Medulla oblongata (tissue), 1 donor: Measurements from ENCODE around the gene BTBD16.

ENCODE experiments used
- DNase-seq: peaks from one replicate; pipeline ENCODE4 v3.0.0-alpha.2; 2015; ENCODE audit errors: extremely low spot score

BTBD16 gene

DNA sequence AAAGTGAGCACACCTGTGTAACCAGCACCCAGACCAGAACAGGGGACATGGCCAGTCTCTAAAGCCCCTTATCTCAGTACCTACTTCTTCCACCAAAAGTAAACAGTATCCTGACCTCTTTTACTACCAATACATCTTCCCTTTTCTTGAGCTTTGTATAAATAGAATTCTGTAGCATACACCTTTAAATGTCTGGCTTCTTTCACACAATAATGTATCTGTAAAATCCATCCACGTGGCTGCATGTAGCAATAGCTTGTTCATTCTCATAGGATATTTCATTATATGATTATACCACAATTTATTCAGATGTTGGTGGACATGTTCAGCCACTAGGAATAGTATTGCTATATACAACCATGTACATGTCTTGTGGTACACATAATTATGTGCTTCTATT lies 40.6 kb downstream of the BTBD16 start:
- DNase-seq: no peak

DNA sequence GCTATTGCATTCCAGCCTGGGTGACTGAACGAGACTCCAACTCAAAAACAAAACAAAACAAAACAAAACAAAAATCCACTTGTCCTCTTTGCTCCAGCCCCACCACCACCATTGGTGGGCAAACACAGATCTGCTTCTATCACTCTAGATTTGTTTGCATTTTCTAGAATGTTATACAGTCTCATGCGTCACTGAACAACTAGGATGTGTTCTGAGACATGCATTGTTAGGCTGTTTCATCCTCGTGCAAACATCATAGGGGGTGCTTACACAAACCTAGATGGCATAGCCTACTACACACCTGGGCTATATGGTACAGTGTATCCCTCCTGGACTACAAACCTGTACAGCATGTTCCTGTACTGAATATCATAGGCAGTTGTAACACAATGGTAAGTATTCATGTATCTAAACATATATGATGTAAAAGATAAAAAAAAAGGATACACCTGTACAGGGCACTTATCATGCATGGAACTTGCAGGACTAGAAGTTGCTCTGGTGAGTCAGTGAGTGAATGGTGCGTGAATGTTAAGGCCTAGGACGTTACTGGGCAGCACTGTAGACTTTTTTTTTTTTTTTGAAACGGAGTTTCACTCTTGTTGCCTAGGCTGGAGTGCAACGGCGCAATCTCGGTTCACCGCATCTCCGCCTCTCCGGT lies 45.3 kb downstream of the BTBD16 start:
- no peak for DNase-seq

DNA sequence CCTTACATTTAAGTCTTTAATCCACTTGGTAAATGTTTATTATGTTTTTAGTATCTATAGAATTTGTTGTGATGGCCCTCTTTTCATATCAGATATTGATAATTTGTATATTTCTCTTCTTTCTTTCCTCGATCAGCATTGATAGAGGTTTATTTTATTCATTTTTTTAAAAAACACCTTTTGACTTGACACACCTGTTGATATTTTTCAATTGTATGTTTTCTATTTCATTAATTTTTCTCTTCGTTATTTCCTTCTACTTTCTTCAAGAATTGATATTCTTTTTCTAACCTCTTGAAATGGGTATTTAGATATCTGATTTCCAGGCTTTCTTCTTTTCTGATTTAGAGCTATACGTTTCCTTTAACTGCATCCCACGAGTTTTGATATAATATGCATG lies 50.9 kb downstream of the BTBD16 start:
- no peak for DNase-seq

DNA sequence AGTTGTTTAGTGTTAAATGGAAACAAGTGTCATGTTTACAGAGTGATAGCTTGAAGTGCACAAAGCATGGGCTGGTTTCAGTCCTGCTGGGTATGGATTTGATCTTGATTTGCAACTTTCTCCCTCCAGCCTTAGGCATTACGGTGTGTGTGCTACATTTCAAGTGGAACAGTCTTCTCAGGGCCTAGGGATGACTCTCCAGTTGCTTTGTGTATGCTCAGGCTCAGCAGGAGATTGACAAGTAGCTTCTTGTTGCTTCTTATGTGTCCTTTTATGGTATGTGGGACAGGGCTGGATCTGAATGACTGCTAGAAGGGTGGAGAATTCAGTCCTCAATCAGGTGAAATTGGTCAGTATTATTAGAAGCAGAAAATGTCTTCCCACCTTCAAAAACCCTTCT lies 52.1 kb downstream of the BTBD16 start:
- DNase-seq: no peak

DNA sequence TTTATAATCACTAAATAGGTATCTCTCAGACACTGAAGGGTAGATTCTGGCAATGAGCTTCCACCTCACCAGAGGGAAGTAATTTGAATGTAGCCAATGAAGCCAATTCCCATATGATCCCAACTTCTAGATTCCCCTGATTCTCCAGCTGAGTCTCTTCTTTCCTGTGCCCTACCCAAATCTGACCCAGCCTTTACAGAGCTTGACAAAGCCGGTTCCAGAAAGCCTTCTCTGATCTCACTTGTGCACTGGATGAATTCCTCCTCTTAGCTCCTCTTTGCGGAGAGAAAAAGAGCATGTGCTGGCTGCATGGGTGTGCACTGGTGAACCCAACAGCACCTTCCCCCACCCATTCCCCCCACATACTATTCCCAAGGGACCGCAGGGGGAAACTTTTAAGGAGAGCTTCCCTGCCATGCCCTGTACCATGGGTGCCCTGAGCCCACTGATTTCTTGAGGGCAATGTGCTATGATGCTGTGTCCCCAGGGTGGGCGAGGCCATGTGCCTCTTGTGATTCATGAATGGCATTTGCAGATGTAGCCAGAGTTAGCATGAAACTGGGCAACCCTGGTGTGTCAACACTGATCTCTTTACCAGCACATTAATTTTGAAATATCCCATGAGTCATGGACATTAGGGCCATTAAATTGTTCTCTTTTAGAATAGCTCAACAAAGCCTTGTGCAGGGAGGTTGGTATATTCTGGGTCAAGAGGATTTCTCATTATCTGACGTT lies 53.0 kb downstream of the BTBD16 start:
- DNase-seq: no peak

DNA sequence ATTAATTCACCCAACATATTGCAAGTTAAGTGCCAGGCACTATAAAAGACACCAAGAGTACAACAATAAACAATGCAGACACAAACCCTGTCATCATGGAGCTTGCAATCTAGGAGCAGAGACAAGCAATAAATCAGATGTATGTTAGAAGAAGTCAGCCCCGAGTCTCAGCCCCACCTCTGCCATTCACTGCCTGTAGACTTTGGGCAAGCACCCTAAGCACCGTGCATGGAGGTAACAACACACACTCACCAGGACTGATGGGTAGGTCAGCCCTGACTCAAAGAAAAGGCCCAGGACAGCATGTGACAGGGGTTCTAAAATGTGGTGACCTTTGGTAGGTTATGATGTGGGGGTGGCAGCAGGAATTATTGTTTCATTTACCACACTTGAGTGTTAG lies 54.1 kb downstream of the BTBD16 start:
- no peak for DNase-seq

DNA sequence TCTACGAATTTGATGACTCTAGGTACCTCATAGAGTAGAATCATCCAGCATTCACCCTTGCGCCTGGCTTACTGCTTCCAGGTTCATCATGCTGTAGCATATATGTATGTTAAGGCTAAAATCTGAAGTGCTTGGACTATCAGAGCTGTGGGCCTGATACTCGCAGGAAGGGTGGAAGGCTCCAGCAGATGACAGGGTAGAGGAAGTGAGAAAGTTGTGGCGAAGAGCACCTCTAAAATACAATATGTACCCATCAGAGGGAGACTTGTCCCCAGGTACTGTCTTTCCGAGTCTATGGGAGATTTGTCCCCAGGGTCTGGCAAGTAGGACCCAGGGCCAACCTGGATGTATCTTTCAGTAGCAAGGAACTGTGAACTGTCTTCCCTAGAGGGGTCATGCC lies 55.3 kb downstream of the BTBD16 start:
- DNase-seq: no peak

DNA sequence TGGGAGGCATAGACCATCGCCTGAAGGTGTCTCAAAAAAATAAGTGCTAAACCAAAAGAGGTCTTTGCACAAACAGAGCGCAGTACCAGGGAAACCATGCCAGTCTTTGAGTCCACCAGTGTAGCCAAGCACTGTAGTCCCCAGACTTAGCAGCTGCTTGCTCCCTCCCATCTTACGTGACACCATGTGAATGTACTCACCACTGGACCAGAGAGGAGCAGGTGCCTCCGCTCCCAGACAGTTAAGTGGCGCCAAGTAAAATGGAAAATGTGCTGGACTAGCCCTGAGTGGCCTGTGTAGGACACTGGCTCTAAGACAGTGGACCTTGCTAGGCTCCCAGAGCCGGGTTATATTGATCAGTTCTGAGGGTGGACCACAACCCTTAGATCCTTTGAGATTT lies 55.7 kb downstream of the BTBD16 start:
- no peak for DNase-seq

DNA sequence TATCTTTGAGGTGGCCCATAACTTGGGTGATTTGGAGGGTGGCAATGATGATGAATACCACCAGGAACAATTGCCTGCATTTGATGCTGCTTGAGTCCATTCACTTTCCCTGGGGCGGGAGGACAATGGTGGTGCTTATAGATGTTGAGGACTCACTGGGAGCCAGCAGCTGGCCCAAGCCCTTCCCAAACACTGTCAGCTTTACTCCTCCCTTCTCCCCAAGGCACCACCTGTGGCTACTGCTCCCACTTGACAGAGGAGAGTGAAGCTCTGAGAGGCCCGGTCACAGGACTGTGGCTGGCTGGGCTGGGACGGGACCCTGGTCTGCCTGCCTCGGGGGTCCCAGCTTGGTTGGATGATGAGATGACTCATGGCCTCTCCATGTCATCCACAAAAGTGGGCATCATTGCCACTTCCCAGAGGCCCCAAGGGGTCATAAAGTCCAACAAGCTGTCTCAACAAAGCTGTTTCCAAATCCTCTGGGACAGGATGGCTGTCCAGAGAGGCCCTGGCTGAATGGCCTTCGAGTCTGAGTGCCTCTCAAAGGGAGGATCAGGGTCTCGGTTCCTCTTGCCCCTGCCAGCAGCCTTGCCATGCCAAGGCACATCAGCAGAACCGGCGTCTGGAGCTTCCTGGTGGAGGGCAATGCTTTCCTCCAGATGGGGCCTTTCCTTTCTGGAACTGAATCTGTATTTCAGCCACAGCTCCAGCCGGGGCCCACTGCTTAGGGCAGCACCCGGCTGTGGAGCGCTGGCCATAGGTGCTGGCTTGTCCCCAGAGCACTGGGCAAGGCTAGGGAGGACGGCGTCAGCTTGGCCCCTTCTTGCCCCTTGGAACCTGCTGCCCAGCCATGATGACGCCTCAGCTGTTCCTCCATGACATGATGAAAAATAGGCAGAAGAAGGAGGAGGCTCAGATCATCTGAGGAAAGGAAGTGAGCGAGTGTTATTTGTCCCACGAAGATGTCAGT lies 56.4 kb downstream of the BTBD16 start:
- no peak for DNase-seq

DNA sequence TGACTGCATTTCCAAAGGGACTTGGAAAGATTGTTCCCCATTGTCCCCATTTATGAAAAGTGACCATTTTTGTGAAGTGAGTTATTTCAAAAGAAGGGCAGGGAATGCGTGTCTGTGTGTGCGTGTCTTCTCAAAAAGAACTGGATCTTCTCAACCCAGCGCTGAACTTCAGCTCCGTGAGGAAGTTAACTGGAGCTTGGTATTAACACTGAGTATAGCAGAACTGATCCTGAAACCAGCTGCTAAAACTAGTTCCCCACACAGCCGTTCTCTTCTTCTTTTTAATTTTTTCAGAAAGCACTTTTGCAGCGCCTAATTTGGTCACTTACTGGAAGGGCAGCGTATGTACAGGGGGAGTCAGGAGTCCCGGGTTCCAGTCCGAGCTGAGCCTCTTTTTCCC lies 57.6 kb downstream of the BTBD16 start:
- DNase-seq: no peak

DNA sequence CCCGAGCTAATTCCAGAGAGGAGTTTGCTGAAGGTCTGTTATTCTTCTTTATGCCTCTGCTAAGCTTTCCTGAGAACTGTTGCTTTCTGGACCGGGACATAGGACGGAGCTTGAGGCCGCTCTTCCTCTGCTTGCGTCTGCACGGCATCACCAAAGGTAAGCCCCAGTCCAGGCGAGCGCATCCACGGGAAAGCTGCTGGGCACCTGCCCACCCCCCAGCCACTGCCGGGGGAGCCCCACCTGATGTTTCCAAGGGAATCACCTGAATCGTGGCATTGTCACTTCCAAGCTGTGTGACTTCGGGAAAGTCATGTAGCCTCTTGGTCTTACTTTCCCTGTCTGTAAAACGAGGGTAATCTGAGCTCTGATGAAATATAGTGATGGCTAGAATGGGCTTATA lies 58.3 kb downstream of the BTBD16 start:
- DNase-seq: no peak

DNA sequence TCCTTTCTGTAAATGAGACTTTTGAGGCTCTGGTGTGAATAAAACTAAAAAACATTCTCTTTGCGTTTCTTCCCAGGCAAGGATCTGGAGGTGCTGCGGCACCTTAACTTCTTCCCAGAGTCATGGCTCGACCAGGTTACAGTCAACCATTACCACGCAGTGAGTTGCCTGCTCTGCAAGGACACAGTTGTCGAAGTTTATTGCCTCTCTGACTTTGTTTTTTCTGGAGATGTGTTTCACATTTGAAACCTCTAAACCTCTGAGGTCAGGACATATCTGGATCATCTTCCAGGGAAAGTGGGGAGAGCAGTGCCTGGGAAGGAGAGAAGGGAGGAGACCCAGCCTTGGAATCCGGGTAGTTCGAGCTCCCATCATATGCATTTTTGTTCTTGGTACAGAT lies 60.0 kb downstream of the BTBD16 start:
- DNase-seq: no peak

DNA sequence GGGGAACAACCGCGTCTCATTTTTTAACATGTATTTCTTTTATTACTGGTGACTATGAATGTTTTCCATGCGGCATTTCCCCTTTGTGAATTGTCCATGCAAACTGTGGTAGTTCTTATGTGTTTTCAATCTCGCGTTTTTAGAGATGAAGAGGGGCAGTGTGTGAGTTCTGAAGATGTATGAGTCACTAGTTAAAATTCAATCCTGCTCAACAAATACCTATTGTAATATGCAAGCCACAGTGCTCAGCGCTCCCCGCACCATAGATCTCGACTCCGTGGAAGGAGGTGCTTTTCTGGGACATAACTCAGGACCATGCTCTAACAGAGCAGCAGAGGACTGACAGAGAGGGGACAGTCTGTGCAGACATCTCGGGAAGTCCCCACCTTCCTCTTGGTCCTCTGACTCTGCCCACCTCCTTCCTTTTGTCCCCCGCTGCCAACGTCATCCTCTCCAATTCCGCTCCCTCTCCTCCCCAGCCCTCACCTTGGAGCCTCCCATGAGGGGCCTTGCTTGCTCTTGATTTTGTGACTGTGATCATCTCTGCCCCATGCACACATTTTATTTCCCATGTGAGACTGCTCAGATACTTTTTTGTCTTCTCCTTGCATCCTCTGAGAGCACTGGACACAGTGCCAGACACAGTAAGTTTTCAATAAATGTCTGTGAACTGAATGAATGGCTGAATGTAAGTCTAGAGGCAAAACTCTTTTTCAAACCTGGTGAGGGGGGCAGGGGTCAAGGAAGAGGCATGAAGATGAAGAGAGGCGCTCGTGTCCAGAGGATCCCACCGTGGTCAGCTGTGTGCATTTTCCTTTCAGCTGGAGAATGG lies 60.7 kb downstream of the BTBD16 start:
- DNase-seq: peak; percentile 81

DNA sequence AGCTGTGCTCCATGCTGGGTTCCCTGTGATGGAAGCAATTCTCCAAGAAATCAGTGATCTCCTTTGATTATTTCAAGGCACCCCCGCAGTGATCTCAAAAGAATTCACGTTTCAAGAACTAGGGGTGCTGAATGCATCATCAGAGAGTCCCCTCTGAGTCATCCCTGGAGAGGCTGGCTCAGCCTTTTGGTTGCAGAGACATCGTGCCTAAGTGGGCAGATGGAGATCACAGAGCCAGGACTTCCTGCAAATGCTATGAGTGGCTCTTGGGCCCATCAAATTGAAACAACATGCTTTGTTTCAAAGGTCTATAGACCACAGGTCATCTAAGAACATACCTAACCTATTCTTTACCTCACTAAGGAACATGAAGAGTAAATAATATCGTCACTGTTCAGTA lies 61.9 kb downstream of the BTBD16 start:
- DNase-seq: no peak

DNA sequence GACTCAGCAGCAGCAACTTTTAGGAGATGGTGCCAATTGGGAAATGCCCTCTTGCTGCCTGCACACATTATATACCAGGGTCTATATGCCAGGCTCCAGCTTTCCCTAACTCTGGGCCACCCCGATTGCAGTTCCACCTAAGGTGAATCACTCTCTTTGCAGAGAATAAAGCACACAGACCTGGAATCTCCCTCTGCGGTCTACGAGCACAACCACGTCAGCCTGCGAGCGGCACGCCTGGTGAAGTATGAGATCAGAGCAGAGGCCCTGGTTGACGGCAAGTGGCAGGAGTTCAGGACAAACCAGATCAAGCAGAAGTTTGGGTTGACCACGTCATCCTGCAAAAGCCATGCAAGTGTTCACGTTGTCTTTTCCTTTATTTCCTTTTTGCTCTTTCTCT lies 65.2 kb downstream of the BTBD16 start:
- DNase-seq: no peak

DNA sequence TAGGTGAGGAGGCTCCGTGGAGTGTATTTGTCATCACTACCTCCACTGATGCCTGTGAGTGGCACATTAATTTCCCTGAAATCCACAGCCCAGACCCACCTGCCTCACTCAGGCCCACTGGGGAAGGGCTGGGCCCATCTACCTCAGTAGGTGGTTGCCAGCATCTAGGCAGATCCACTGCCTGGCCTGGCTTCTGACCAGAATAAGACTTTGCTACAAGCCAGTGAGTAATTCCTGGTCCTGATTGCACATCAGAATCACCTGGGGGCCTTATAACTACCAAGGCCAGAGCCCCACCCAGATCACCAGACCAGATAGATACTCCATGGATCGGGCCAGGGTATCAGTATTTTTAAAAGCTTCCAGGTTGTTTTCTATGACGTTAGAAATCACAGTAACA lies 65.9 kb downstream of the BTBD16 start:
- no peak for DNase-seq

DNA sequence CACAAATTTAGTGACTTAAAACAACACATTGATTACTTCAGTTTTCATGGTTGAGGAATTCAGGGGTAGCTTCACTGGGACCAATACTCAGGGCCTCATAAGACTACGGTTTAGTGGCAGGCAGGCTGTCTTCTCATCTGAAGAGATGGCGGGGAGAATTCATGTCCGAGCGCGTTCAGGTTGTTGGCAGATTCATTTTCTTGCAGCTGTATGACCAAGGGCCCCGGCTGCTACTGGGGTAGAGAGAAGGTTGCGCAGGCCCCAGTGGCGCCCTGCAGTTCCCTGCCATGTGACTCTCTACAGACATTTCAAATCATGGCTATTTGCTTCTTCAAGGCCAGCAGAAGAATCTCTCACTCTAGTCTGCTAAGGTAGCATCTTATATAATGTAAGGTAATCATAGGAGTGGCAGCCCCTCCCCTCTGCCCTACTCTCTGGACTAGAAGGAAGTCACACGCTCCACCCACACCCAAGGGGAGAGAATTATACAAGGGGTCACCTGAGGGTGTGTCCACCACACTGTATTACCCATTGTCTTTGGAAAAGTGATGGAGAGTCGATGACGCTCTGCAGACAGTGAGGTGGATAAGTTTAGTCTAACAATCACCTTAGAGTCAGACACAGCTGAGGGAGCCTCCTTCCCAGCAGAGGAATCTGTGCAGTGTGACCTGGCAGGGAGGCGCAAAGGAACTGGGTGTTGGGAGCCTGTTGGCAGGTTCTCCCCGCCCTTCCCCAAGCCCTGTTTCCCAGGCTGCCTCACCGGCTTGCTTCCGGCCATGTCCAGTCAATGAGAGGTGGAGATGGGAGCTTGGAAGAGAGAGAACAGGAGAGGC lies 67.7 kb downstream of the BTBD16 start:
- no peak for DNase-seq

DNA sequence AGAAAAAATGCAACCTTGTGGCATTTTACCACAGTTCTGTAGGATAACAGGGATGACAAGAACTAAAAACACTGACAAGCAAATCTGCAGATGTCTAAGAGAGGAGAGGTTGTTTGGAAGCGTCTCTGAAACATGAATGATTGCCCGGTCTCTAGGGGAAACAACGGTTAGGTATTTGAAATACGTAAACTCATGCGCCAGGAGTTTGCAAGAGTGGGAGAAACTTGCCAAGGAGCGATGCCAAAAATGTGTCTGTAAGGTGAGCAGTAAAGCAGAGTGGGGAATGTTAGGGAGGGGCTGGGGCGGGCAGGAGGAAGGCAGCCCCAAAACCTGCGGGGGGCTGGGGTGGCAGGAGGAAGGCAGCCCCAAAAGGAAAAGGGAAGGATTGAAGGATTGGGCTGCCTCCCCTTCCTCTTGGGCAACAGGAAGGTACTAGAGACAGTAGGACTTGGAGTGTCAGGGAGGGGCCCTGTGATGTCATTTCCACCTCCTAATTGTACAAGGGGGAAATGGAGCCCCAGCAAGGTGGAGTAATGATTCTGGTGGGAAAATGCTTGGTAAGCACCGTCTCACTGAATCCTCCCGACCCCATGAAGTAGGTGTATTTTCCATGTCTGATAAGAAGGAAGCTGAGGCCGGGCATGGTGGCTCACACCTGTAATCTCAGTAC lies 70.2 kb downstream of the BTBD16 start:
- DNase-seq: no peak

DNA sequence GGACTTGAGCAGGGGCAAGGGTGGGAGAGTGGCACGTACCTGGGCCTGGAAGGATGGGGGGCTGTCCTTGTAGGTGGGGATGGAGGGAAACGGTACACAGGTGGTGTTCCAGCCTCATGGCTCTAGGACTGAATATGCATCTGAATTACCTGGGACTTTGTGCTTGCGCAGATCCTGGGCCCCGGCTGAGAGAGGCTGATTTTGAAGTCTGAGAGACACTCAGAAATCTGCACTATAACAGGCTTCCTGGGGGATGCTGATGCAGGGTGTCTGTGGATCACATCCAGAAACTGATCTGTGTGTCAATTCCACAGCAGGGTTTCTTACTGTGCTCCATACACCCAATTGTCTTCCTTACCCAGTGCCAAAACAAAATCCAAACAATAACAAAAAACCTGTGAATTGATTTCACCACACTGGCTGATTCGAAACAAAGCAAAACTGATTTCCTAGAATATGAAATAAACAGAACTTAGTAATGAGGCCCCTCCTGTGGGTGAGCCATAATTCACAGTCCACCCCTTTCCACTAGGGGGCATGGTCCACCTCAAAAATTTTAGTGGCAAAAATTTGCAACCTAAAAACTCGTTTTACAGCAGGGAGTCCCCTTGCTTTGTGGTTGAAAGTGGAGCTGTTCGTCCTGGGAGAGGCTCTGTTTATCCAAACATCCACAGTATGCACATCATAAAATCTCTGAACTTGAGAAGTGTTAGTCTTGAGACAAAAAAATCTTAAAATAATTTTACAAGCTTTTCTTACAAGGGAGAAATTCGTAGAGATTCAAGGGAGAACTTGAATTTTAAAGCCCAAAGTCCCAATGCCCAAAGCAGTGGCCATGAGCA lies 71.4 kb downstream of the BTBD16 start:
- peak; percentile 87 for DNase-seq
